ENCODE data around the gene PRSS21. TPM values are rescaled to one million over a fixed set of nuclear protein-coding genes. Genes with fewer than 3 reads are reported as not detected.

Gene PRSS21
- total and polyA plus RNA-seq, 5 donors = not detected

DNA sequence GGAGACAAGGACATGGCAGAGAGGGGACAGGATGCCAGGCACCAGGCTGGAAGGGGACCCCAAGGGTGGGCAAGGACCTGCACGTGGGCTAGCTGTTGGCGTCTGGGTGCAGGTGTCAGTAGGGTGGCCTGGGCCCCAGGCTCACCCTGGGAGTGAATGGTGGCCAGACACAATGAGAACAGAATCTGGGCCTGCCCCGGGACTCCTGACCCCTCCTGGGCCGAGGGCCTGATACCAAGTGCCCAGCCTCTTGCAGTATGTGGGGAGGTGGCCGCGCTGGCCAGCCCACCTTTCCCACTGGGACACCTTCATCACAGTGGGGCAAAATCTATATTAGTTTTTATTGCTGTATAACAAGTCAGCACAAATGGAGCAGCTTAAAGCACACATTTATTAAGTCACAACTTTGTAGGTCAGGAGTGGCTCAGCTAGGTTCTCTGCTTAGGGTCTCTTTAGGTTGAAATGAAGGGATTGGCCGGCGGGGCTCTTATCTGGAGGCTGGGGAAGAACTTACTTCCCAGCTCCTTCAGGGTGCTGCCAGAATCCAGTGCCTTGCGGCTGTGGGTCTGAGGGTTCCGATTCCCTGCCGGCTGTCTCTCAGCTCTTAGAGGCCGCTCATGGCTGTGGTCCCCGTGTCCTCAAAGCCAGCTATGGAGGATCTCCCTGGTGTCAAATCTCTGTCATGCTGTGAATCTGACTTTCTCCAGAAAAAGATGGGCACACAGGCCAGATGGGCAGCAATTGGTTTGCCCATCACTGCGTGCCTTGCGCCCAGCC, 33.3 kb upstream of the PRSS21 start:
- WGBS = 82% methylated on average over 15 of the region's 15 CpGs
- DNase-seq (peak in 1 of 3 donors; percentile 38), ATAC-seq (no peak)
- Histone ChIP-seq H3K27me3 (ENCODE audit: control insufficient read depth, insufficient read depth) (no peaks in the 10 kb centered on the region), H3K4me1 (ENCODE audit: control insufficient read depth, insufficient read depth, low read length) (no peaks in the 10 kb centered on the region), H3K4me3 (ENCODE audit: low read length) (no peak overlapping the region), H3K27ac (ENCODE audit: low read length) (no peak overlapping the region), H3K9me3 (ENCODE audit: control insufficient read depth, low read length) (no peaks in the 10 kb centered on the region)
- intact Hi-C loops (cut with DNase I) = no loop called here

GRCh38 chr16:2784358-2785100, 32.5 kb upstream of the PRSS21 start:
- H3K4me3 ChIP-seq (ENCODE audit: low read length) = peak overlapping the region; percentile 12
- H3K4me1 ChIP-seq (ENCODE audit: control insufficient read depth, insufficient read depth, low read length) = no peaks in the 10 kb centered on the region
- DNase-seq (peak in 1 of 3 donors; percentile 55), ATAC-seq (no peak)
- intact Hi-C loops (cut with DNase I) = no loop called here
- no peaks in the 10 kb centered on the region for H3K27me3 ChIP-seq (ENCODE audit: control insufficient read depth, insufficient read depth)
- H3K27ac ChIP-seq (ENCODE audit: low read length) = no peak overlapping the region
- 51% methylated on average over 15 of the region's 15 CpGs for WGBS
- H3K9me3 ChIP-seq (ENCODE audit: control insufficient read depth, low read length) = no peaks in the 10 kb centered on the region

DNA sequence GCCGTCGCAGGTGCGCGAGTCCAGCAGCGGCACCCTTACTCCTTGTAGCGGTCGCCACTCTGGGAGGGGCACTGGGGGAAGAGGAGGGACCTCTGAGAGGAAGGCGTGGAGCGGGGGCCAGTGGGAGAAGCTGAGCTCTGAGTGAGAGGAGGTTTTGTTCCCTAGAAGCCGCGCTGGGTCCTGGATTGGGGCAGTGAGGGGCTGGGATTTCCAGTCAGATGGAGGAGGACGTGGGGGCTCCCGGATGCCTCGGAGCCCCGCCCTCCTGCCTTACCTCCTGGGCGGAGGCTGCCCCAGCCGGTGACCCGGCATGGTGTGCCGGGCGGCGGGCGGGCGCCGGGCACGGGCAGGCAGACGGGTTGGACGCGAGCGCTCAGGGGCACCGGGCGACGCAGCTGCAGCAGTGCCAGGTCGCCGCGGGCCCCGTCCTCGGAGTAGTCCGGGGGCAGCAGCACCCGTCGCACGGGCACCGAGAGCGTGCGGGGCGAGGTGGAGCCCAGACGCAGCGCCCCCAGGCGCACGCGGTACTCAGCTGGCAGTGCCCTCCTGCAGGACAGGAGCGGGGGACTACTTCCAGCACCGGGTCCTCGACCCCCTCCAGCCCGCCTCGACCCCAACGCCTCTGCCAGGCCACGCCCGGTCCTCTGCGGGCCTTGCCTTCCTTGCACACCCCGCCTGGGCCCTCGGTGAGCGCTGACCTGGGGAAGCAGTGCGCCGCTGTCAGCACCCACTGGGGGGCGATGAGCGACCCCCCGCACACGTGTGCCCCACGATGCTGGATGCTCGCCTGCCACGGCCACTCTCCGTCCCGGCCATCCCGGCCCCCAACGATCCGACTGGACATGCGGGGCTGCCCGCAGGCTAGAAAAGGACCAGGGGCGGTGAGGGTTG, 31.7 kb upstream of the PRSS21 start:
- intact Hi-C loops (cut with DNase I) = no loop called here
- WGBS = 12% methylated on average over 79 of the region's 79 CpGs
- Histone ChIP-seq H3K27me3 (ENCODE audit: control insufficient read depth, insufficient read depth) (no peaks in the 10 kb centered on the region), H3K9me3 (ENCODE audit: control insufficient read depth, low read length) (no peaks in the 10 kb centered on the region), H3K27ac (ENCODE audit: low read length) (no peak overlapping the region), H3K4me3 (ENCODE audit: low read length) (peak overlapping the region; percentile 12), H3K4me1 (ENCODE audit: control insufficient read depth, insufficient read depth, low read length) (no peaks in the 10 kb centered on the region)
- ATAC-seq (peak in 1 of 2 donors; percentile 41), DNase-seq (peak in 1 of 3 donors; percentile 49)

DNA sequence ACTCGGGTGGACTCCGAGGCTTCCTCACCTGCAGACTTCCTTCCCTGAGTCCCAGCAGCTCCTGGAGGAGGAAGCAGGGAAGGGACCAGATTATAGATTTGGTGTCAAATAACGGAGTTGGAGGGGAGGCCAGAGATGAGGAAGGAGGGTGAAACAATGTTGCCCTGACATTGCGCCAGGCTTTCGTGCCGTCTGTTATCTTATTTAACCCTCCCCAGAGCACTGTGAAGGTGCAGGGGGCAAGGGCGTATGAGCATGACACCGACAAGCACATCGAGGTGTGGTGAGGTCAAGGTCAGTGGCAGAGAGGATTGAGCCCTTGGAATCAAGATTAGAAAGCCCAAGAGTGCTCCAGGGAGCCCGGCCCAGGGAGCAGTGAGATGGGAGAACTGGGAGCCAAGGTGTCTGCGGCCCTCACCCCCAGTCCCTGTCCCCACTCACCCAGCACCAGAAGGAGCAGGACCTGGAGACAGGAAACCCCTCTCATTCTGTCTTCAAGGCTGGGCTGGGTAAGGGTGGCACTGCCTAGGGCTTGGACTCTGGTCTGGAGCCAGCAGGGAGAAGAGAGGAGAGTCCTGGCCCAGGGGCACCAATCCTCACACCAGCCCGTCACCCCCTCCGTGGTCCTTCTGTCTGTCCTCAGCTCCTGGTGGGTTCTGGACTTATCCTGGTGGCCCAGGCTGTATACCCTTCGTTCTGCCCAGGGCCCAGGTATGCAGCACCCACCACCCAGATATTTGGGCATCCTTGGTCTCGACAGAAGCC, 30.8 kb upstream of the PRSS21 start:
- ATAC-seq (no peak), DNase-seq (peak in 1 of 3 donors; percentile 19)
- intact Hi-C loops (cut with DNase I) = no loop called here
- H3K4me1 ChIP-seq (ENCODE audit: control insufficient read depth, insufficient read depth, low read length) = no peaks in the 10 kb centered on the region
- H3K27me3 ChIP-seq (ENCODE audit: control insufficient read depth, insufficient read depth) = no peaks in the 10 kb centered on the region
- H3K27ac ChIP-seq (ENCODE audit: low read length) = no peak overlapping the region
- H3K4me3 ChIP-seq (ENCODE audit: low read length) = no peak overlapping the region
- 45% methylated on average over 15 of the region's 15 CpGs for WGBS
- no peaks in the 10 kb centered on the region for H3K9me3 ChIP-seq (ENCODE audit: control insufficient read depth, low read length)

DNA sequence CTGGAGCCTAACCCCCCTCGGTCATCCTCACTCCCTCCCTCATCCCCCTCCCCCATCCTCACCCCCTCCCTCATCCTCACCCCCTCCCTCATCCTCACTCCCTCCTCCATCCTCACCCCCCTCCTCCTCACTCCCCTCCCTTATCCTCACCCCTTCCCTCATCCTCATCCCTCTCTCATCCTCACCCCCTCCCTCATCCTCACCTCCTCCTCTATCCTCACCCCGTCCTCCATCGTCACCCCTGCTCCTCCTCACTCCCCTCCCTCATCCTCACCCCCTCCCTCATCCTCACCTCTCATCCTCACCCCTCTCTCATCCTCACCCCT, 30.2 kb upstream of the PRSS21 start:
- H3K27me3 ChIP-seq (ENCODE audit: control insufficient read depth, insufficient read depth) = no peaks in the 10 kb centered on the region
- no peaks in the 10 kb centered on the region for H3K9me3 ChIP-seq (ENCODE audit: control insufficient read depth, low read length)
- no peak overlapping the region for H3K27ac ChIP-seq (ENCODE audit: low read length)
- ATAC-seq (no peak), DNase-seq (no peak)
- intact Hi-C loops (cut with DNase I) = no loop called here
- no peak overlapping the region for H3K4me3 ChIP-seq (ENCODE audit: low read length)
- no peaks in the 10 kb centered on the region for H3K4me1 ChIP-seq (ENCODE audit: control insufficient read depth, insufficient read depth, low read length)
- WGBS = 52% methylated on average over 3 of the region's 3 CpGs

GRCh38 chr16:2787406-2787805, 29.6 kb upstream of the PRSS21 start, which contains the start of gene PRSS33:
TSS of gene PRSS33 (minus strand) at chr16:2787560. CDS start at chr16:2786547, 1,013 bp downstream.
- Histone ChIP-seq H3K27ac (ENCODE audit: low read length) (no peak within 1 kb of the TSS), H3K9me3 (ENCODE audit: control insufficient read depth, low read length) (no peaks in the 10 kb centered on the region), H3K4me3 (ENCODE audit: low read length) (no peak within 1 kb of the TSS), H3K4me1 (ENCODE audit: control insufficient read depth, insufficient read depth, low read length) (no peaks in the 10 kb centered on the region), H3K27me3 (ENCODE audit: control insufficient read depth, insufficient read depth) (no peaks in the 10 kb centered on the region)
- ATAC-seq (no peak), DNase-seq (peak in 1 of 3 donors; percentile 14)
- 31% methylated on average over 10 of the region's 10 CpGs for WGBS
- intact Hi-C loops (cut with DNase I) = no loop called here

DNA sequence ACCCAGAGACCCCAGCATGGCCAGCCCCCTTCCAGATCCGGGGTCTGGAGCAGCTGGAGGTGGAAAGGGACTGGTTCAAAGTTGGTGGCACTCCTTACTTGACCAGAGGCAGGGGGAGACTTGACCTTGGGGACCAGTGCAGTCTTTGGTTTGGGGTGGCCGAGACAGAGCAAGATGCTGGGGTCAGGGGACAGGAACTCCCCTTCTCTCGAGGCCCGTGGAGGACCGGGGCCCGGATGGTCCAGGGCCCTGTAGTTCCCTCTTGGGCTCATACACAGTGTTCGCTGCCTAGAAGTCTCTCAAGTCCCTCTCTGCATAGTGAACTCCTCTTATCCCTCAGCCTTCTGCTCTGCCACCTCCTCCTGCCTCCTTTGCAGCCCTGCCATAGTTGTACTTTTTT, 29.1 kb upstream of the PRSS21 start:
- Histone ChIP-seq H3K4me1 (ENCODE audit: control insufficient read depth, insufficient read depth, low read length) (no peaks in the 10 kb centered on the region), H3K27me3 (ENCODE audit: control insufficient read depth, insufficient read depth) (no peaks in the 10 kb centered on the region), H3K27ac (ENCODE audit: low read length) (no peak overlapping the region), H3K4me3 (ENCODE audit: low read length) (no peak overlapping the region), H3K9me3 (ENCODE audit: control insufficient read depth, low read length) (no peaks in the 10 kb centered on the region)
- DNase-seq (peak in 1 of 3 donors; percentile 19), ATAC-seq (no peak)
- intact Hi-C loops (cut with DNase I) = no loop called here
- WGBS = 36% methylated on average over 7 of the region's 7 CpGs

- peak in 1 of 2 donors; percentile 32 for ATAC-seq
- Histone ChIP-seq H3K27me3 (ENCODE audit: control insufficient read depth, insufficient read depth) (no peaks in the 10 kb centered on the region), H3K4me3 (ENCODE audit: low read length) (no peak overlapping the region), H3K9me3 (ENCODE audit: control insufficient read depth, low read length) (no peaks in the 10 kb centered on the region), H3K4me1 (ENCODE audit: control insufficient read depth, insufficient read depth, low read length) (no peaks in the 10 kb centered on the region), H3K27ac (ENCODE audit: low read length) (no peak overlapping the region)
- WGBS = 80% methylated on average over 5 of the region's 5 CpGs
- DNase-seq = no peak
- intact Hi-C loops (cut with DNase I) = no loop called here
These were observed 26.4 kb upstream of the PRSS21 start for GRCh38 chr16:2790631-2791030.

GRCh38 chr16:2791174-2791573, 25.9 kb upstream of the PRSS21 start:
- DNase-seq (no peak), ATAC-seq (no peak)
- WGBS = 79% methylated on average over 8 of the region's 8 CpGs
- H3K27me3 ChIP-seq (ENCODE audit: control insufficient read depth, insufficient read depth) = no peaks in the 10 kb centered on the region
- H3K4me1 ChIP-seq (ENCODE audit: control insufficient read depth, insufficient read depth, low read length) = no peaks in the 10 kb centered on the region
- no peak overlapping the region for H3K4me3 ChIP-seq (ENCODE audit: low read length)
- H3K9me3 ChIP-seq (ENCODE audit: control insufficient read depth, low read length) = no peaks in the 10 kb centered on the region
- intact Hi-C loops (cut with DNase I) = no loop called here
- H3K27ac ChIP-seq (ENCODE audit: low read length) = no peak overlapping the region

- intact Hi-C loops (cut with DNase I) = no loop called here
- no peak overlapping the region for H3K27ac ChIP-seq (ENCODE audit: low read length)
- no peaks in the 10 kb centered on the region for H3K27me3 ChIP-seq (ENCODE audit: control insufficient read depth, insufficient read depth)
- ATAC-seq (no peak), DNase-seq (no peak)
- H3K4me3 ChIP-seq (ENCODE audit: low read length) = no peak overlapping the region
- no peaks in the 10 kb centered on the region for H3K9me3 ChIP-seq (ENCODE audit: control insufficient read depth, low read length)
- WGBS = 85% methylated on average over 10 of the region's 10 CpGs
- no peaks in the 10 kb centered on the region for H3K4me1 ChIP-seq (ENCODE audit: control insufficient read depth, insufficient read depth, low read length)
These were observed 24.1 kb upstream of the PRSS21 start for GRCh38 chr16:2792940-2793339.

All from right cardiac atrium (tissue), 5 donors.